ENCODE measurements around the gene MAPK9. TPM values are rescaled to one million over a fixed set of nuclear protein-coding genes. Genes with fewer than 3 reads are reported as not detected.

Gene MAPK9
- polyA plus RNA-seq (2013, experiment 1 of 2; ENCODE audit: insufficient read length), result 26.4 TPM
- 29.5 TPM for polyA plus RNA-seq (2013, experiment 2 of 2; ENCODE audit: insufficient read length)

- peak; percentile 83 for DNase-seq
These were observed at the start of gene MAPK9 for GRCh38 chr5:180291943-180292831. MAPK9 (minus strand) TSS chr5:180292083; CDS start chr5:180280561, 11,522 bp downstream.

- DNase-seq, result no peak
These were observed 49.7 kb upstream of the MAPK9 start for GRCh38 chr5:180341595-180341994.

- DNase-seq, result peak; percentile 53
These were observed 49.0 kb upstream of the MAPK9 start for GRCh38 chr5:180340856-180341255.

- DNase-seq, result peak; percentile 29
These were observed 47.8 kb upstream of the MAPK9 start for GRCh38 chr5:180339583-180340183.

- no peak for DNase-seq
These were observed 46.3 kb upstream of the MAPK9 start for GRCh38 chr5:180338001-180338707.

GRCh38 chr5:180336234-180337020, 44.5 kb upstream of the MAPK9 start:
- no peak for DNase-seq

GRCh38 chr5:180335614-180336233, 43.8 kb upstream of the MAPK9 start:
- no peak for DNase-seq

GRCh38 chr5:180334751-180335613, 43.1 kb upstream of the MAPK9 start:
- DNase-seq, result no peak

GRCh38 chr5:180334176-180334575, 42.3 kb upstream of the MAPK9 start:
- no peak for DNase-seq

GRCh38 chr5:180333661-180334060, 41.8 kb upstream of the MAPK9 start:
- DNase-seq, result peak; percentile 85

GRCh38 chr5:180332861-180333260, 41.0 kb upstream of the MAPK9 start:
- DNase-seq, result no peak

GRCh38 chr5:180332051-180332517, 40.2 kb upstream of the MAPK9 start:
- peak; percentile 77 for DNase-seq

- DNase-seq, result no peak
These were observed 39.7 kb upstream of the MAPK9 start for GRCh38 chr5:180331647-180331950.

GRCh38 chr5:180330810-180331646, 39.1 kb upstream of the MAPK9 start:
- peak; percentile 94 for DNase-seq

- DNase-seq, result no peak
These were observed 38.4 kb upstream of the MAPK9 start for GRCh38 chr5:180330270-180330648.

- no peak for DNase-seq
These were observed 37.9 kb upstream of the MAPK9 start for GRCh38 chr5:180329606-180330269.

GRCh38 chr5:180329138-180329435, 37.2 kb upstream of the MAPK9 start:
- DNase-seq, result no peak

GRCh38 chr5:180328296-180329137, 36.6 kb upstream of the MAPK9 start:
- peak; percentile 72 for DNase-seq

Measured in fibroblast of skin of scalp (primary cell).